HG03558 (cell line): ENCODE results near the gene MAFF.

Source experiments
- ATAC-seq: cut with Tn5 transposase; IDR thresholded peaks from one replicate; pipeline ENCODE4 v1.9.1; 2021; ENCODE audit warnings: moderate number of reproducible peaks; ENCODE audit not compliant: unreplicated experiment; ENCODE audit errors: extremely low read depth

MAFF gene

GRCh38 chr22:38203090-38203810 is 1.5 kb downstream of the MAFF start:
- no peak for ATAC-seq

- no peak for ATAC-seq
Measured at GRCh38 chr22:38203855-38204514, 2.2 kb downstream of the MAFF start.

GRCh38 chr22:38204784-38205183 is 3.0 kb downstream of the MAFF start:
- ATAC-seq = no peak

GRCh38 chr22:38205261-38206128 is 3.7 kb downstream of the MAFF start:
- no peak for ATAC-seq

- no peak for ATAC-seq
Measured at GRCh38 chr22:38207898-38208432, 6.2 kb downstream of the MAFF start.

- no peak for ATAC-seq
Measured at GRCh38 chr22:38208551-38208968, 6.8 kb downstream of the MAFF start.

- no peak for ATAC-seq
Measured at GRCh38 chr22:38211556-38211955, 9.8 kb downstream of the MAFF start.

- no peak for ATAC-seq
Measured at GRCh38 chr22:38212442-38212841, 10.6 kb downstream of the MAFF start.

- ATAC-seq = no peak
Measured at GRCh38 chr22:38213319-38213989, 11.7 kb downstream of the MAFF start.

GRCh38 chr22:38213990-38214301 is 12.2 kb downstream of the MAFF start:
- ATAC-seq = no peak

GRCh38 chr22:38214302-38215056 is 12.7 kb downstream of the MAFF start:
- ATAC-seq = no peak

- no peak for ATAC-seq
Measured at GRCh38 chr22:38215156-38216038, 13.6 kb downstream of the MAFF start.

- ATAC-seq = no peak
Measured at GRCh38 chr22:38218661-38219622, 17.1 kb downstream of the MAFF start.

GRCh38 chr22:38219632-38220031 is 17.8 kb downstream of the MAFF start:
- no peak for ATAC-seq

- ATAC-seq = no peak
Measured at GRCh38 chr22:38220163-38220562, 18.4 kb downstream of the MAFF start.

GRCh38 chr22:38220653-38221386 is 19.0 kb downstream of the MAFF start:
- ATAC-seq = no peak

- ATAC-seq = no peak
Measured at GRCh38 chr22:38221407-38221806, 19.6 kb downstream of the MAFF start.
